ENCODE data around the gene TRIO.

The TRIO gene

GRCh38 chr5:14465116-14465515 lies 322.0 kb downstream of the TRIO start:
- no peak for TF ChIP-seq CTCF (conservative IDR thresholded peaks at IDR 0.05; ENCODE audit: control insufficient read depth, insufficient read depth, low read depth, low read length)
- peak; percentile 81 for DNase-seq (ENCODE audit: low read depth)
- H3K4me3 ChIP-seq (ENCODE audit: control insufficient read depth, low read depth, low read length), result no peak overlapping the region

GRCh38 chr5:14465776-14466175 lies 322.6 kb downstream of the TRIO start:
- DNase-seq (ENCODE audit: low read depth), result no peak
- TF ChIP-seq CTCF (conservative IDR thresholded peaks at IDR 0.05; ENCODE audit: control insufficient read depth, insufficient read depth, low read depth, low read length), result no peak
- H3K4me3 ChIP-seq (ENCODE audit: control insufficient read depth, low read depth, low read length), result no peak overlapping the region

GRCh38 chr5:14467251-14467650 lies 324.1 kb downstream of the TRIO start:
- no peak for DNase-seq (ENCODE audit: low read depth)
- no peak overlapping the region for H3K4me3 ChIP-seq (ENCODE audit: control insufficient read depth, low read depth, low read length)
- TF ChIP-seq CTCF (conservative IDR thresholded peaks at IDR 0.05; ENCODE audit: control insufficient read depth, insufficient read depth, low read depth, low read length), result no peak

- TF ChIP-seq CTCF (conservative IDR thresholded peaks at IDR 0.05; ENCODE audit: control insufficient read depth, insufficient read depth, low read depth, low read length), result no peak
- H3K4me3 ChIP-seq (ENCODE audit: control insufficient read depth, low read depth, low read length), result no peak overlapping the region
- peak; percentile 65 for DNase-seq (ENCODE audit: low read depth)
Measured at GRCh38 chr5:14467886-14468285, 324.7 kb downstream of the TRIO start.

- no peak overlapping the region for H3K4me3 ChIP-seq (ENCODE audit: control insufficient read depth, low read depth, low read length)
- no peak for TF ChIP-seq CTCF (conservative IDR thresholded peaks at IDR 0.05; ENCODE audit: control insufficient read depth, insufficient read depth, low read depth, low read length)
- no peak for DNase-seq (ENCODE audit: low read depth)
Measured at GRCh38 chr5:14469551-14470377, 326.6 kb downstream of the TRIO start.

- no peak overlapping the region for H3K4me3 ChIP-seq (ENCODE audit: control insufficient read depth, low read depth, low read length)
- TF ChIP-seq CTCF (conservative IDR thresholded peaks at IDR 0.05; ENCODE audit: control insufficient read depth, insufficient read depth, low read depth, low read length), result no peak
- DNase-seq (ENCODE audit: low read depth), result no peak
Measured at GRCh38 chr5:14471507-14471906, 328.4 kb downstream of the TRIO start.

Measured in fibroblast of mammary gland (primary cell).